Measurements from ENCODE around the gene GPRIN3.
"Not testable (repeated sequence)": the region's sequence is repeated elsewhere in the genome, so short reads cannot be mapped to it uniquely, and the experiment has no call there.

GPRIN3 gene

DNA sequence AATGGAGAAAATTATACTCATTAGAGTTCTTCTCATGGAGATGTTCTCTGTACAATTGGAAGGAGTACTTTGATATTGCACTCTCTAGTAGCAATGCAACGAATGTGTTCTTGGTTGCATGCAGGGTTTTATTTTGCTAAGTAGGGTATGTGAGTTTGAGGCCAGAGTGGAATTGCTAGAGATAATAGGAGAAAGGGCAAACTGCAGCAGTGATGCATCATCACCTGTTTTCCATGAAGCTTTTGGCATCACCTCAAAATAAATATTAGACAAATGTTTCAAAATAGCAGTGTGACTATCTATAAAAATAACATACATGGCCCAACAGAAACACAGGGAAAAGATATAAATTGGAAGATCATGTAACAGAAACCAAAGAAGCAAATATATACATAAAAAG, 103.0 kb downstream of the GPRIN3 start:
- no peak for ATAC-seq (ENCODE audit: low read depth)
- H3K4me3 ChIP-seq (ENCODE audit: severe bottlenecking), result no peak overlapping the region
- TF ChIP-seq, protein P1, sequence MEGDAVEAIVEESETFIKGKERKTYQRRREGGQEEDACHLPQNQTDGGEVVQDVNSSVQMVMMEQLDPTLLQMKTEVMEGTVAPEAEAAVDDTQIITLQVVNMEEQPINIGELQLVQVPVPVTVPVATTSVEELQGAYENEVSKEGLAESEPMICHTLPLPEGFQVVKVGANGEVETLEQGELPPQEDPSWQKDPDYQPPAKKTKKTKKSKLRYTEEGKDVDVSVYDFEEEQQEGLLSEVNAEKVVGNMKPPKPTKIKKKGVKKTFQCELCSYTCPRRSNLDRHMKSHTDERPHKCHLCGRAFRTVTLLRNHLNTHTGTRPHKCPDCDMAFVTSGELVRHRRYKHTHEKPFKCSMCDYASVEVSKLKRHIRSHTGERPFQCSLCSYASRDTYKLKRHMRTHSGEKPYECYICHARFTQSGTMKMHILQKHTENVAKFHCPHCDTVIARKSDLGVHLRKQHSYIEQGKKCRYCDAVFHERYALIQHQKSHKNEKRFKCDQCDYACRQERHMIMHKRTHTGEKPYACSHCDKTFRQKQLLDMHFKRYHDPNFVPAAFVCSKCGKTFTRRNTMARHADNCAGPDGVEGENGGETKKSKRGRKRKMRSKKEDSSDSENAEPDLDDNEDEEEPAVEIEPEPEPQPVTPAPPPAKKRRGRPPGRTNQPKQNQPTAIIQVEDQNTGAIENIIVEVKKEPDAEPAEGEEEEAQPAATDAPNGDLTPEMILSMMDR (IDR thresholded peaks at IDR 0.05; ENCODE audit: poor library complexity, severe bottlenecking), result no peak

DNA sequence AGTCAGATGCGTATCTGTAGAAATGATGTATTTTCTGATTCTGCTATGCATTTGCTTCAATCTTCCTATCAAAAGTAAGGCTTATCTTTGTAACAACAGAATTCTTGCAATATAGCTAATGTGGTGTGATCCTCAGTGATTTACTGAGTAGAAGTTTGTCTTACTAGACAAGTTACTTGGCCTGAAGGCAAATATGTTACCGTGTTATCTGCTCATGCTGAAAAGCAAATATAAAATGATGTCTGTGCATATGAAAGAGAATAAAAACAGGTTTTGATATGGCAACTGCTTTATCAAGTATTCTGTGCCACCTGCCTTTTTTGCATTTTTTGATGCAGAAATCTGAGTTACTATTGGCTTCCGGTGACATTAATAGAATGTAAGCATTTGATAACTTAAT, 103.7 kb downstream of the GPRIN3 start:
- Histone ChIP-seq H3K9me3 (ENCODE audit: severe bottlenecking) (no peaks in the 10 kb centered on the region), H3K27ac (ENCODE audit: poor library complexity, severe bottlenecking) (no peak overlapping the region), H3K4me3 (ENCODE audit: severe bottlenecking) (no peak overlapping the region), H3K27me3 (ENCODE audit: insufficient read depth, poor library complexity, severe bottlenecking) (no peaks in the 10 kb centered on the region), H3K4me1 (ENCODE audit: insufficient read depth, poor library complexity, severe bottlenecking) (no peaks in the 10 kb centered on the region), H3K36me3 (ENCODE audit: low read depth) (no peaks in the 10 kb centered on the region)
- TF ChIP-seq, protein P1 (IDR thresholded peaks at IDR 0.05; ENCODE audit: poor library complexity, severe bottlenecking), result no peak
- no peak for ATAC-seq (ENCODE audit: low read depth)
- no peak for DNase-seq (ENCODE audit: low spot score)

More for the DNA sequence above, 103.0 kb downstream of the GPRIN3 start:
- no peak for DNase-seq (ENCODE audit: low spot score)
- Histone ChIP-seq H3K27ac (ENCODE audit: poor library complexity, severe bottlenecking) (no peak overlapping the region), H3K4me1 (ENCODE audit: insufficient read depth, poor library complexity, severe bottlenecking) (no peaks in the 10 kb centered on the region), H3K36me3 (ENCODE audit: low read depth) (no peaks in the 10 kb centered on the region), H3K9me3 (ENCODE audit: severe bottlenecking) (no peaks in the 10 kb centered on the region), H3K27me3 (ENCODE audit: insufficient read depth, poor library complexity, severe bottlenecking) (no peaks in the 10 kb centered on the region)

DNA sequence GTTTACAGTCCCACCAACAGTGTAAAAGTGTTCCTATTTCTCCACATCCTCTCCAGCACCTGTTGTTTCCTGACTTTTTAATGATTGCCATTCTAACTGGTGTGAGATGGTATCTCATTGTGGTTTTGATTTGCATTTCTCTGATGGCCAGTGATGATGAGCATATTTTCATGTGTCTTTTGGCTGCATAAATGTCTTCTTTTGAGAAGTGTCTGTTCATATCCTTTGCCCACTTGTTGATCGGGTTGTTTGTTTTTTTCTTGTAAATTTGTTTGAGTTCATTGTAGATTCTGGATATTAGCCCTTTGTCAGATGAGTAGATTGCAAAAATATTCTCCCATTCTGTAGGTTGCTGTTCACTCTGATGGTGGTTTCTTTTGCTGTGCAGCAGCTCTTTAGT, 108.2 kb downstream of the GPRIN3 start:
- H3K4me1 ChIP-seq (ENCODE audit: insufficient read depth, poor library complexity, severe bottlenecking); DNase-seq (ENCODE audit: low spot score); ATAC-seq (ENCODE audit: low read depth); H3K27me3 ChIP-seq (ENCODE audit: insufficient read depth, poor library complexity, severe bottlenecking); H3K36me3 ChIP-seq (ENCODE audit: low read depth); H3K9me3 ChIP-seq (ENCODE audit: severe bottlenecking); H3K4me3 ChIP-seq (ENCODE audit: severe bottlenecking); H3K27ac ChIP-seq (ENCODE audit: poor library complexity, severe bottlenecking): not testable (repeated sequence)

DNA sequence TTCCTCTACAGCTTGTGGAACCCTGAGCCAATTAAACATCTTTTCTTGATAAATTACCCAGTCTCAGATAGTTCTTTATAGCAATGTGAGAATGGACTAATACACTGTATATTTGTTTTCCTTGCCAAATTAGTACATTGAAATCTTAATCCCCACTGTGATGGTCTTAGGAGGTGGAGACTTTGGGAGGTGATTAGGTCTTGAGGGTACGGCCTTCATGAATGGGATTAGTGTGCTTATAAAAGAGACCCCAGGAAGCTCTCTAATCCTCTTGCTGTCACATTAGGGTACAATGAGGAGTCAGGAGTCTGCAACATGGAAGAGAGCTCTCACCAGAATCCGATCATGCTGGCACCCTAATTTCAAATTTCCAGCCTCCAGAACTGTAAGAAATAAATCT, 109.7 kb downstream of the GPRIN3 start:
- H3K9me3 ChIP-seq (ENCODE audit: severe bottlenecking), result no peaks in the 10 kb centered on the region
- ATAC-seq (ENCODE audit: low read depth) (no peak), DNase-seq (ENCODE audit: low spot score) (no peak)

DNA sequence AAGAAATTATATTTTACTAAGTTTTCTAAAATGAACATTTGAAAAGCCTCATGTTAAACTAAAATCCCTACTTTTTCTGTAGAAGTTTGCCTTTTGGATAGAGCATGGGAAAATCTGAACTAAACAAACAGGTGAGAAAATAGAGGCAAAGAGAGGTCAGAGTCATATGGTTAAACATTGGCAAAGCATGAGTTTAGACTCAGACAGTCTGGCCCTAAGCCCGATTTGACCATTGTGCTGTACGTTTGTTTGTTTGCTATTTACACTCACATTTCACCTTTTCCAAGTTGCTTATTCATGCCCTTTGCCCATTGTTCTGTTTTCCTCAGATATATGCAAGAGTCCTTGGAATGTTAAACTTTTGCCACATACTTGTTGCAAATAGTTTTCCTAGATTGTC, 110.9 kb downstream of the GPRIN3 start:
- Histone ChIP-seq H3K27ac (ENCODE audit: poor library complexity, severe bottlenecking) (no peak overlapping the region), H3K36me3 (ENCODE audit: low read depth) (no peaks in the 10 kb centered on the region), H3K4me1 (ENCODE audit: insufficient read depth, poor library complexity, severe bottlenecking) (no peaks in the 10 kb centered on the region), H3K4me3 (ENCODE audit: severe bottlenecking) (no peak overlapping the region), H3K27me3 (ENCODE audit: insufficient read depth, poor library complexity, severe bottlenecking) (no peaks in the 10 kb centered on the region), H3K9me3 (ENCODE audit: severe bottlenecking) (no peaks in the 10 kb centered on the region)
- DNase-seq (ENCODE audit: low spot score) (no peak), ATAC-seq (ENCODE audit: low read depth) (no peak)
- TF ChIP-seq, protein P1 (IDR thresholded peaks at IDR 0.05; ENCODE audit: poor library complexity, severe bottlenecking), result no peak

More for the DNA sequence above, 109.7 kb downstream of the GPRIN3 start:
- Histone ChIP-seq H3K27me3 (ENCODE audit: insufficient read depth, poor library complexity, severe bottlenecking) (no peaks in the 10 kb centered on the region), H3K27ac (ENCODE audit: poor library complexity, severe bottlenecking) (no peak overlapping the region), H3K4me3 (ENCODE audit: severe bottlenecking) (no peak overlapping the region), H3K4me1 (ENCODE audit: insufficient read depth, poor library complexity, severe bottlenecking) (no peaks in the 10 kb centered on the region), H3K36me3 (ENCODE audit: low read depth) (no peaks in the 10 kb centered on the region)
- TF ChIP-seq, protein P1 (IDR thresholded peaks at IDR 0.05; ENCODE audit: poor library complexity, severe bottlenecking), result no peak

Data from RWPE2 (cell line).